Measurements from ENCODE around the gene FECH.

The FECH gene

DNA sequence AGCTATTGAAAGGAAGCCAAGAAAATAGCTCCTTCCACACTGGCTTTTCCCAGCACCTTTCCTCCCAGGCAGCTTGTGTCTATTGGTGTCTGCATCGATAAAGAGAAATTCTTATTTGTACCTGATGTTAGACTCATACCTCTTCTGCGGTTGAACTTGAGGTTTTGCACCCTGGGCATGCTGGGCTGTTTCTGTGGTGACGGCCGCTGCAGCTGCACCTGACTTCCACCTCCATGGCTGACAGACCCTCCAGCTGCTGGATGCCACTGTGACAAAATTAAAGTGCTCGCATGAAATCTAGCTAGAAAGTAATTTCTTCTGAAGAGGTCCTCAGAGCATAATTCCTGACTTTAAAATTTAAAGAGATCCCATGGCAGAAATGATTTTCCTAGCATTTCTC is 6.6 kb downstream of the FECH start:
- DNase-seq = no peak

DNA sequence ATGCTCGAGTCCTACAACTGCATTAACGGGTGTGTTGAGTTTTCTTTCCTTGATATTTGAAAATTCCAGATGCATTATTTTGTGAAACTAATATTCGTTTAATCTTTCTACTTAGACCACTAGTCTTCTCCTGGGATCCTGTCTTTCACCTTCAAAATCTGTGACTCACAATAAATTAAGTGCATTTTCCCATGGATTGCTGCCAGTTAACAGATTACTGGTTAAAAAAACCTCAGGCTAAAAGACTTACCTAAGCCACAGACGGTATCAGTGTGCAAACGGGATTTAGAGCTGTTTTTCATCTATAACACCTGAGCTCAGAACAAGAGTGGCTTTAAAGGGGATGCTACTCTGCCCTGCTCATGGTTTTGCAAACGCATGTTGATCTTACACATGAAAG is 10.2 kb downstream of the FECH start:
- DNase-seq = no peak

DNA sequence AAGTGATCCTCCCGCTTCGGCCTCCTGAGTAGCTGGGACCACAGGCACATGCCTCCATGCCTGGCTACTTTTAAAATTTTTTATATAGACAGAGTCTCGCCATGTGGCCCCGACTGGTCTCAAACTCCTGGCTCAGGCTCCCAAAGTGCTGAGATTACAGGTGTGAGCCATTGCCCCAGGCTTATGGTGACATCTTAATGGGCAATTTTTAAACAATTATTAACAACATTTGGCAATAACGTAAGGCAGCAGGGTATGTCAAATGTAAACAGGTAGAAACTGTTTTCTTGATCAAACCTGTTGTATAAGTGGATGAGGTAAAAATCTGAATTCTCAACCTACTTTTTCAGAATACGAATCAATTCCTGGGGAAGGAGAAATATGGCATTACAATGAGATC is 11.0 kb downstream of the FECH start:
- no peak for DNase-seq

DNA sequence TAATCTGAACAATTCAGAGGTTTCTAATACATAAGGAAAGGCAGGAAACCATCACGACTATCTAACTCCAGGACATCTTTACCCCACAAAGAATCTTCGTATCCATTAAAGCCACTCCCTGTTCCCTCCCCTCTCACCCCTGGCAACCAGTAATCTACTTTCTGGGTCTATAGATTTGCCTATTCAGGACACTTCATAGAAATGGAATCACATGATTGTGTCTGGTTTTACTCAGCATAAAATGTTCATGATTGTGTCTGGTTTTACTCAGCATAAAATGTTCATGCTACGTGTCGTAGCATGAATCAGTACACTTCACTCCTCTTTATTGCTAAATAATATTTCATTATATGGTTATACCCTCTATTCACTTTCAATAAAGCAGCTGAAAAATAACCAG is 11.6 kb downstream of the FECH start:
- no peak for DNase-seq

DNA sequence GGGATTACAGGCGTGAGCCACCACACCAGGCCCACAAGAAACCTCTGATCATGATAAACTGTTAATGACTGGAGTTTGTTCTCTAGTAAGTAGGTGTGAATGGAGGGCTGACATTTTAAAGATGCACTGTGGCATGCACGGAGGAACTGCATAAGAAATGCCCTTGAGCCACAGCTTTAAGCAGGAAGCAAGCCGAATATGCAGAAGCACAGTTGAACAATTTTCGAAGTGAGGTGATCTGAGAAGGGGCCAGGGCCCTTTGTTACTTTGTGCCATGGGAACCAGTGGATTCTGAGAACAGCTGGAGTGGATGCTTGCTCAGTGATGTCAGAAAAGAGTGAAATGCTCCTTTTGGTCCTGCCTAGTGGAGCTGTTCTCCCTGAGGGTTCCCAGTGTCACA is 16.3 kb downstream of the FECH start:
- no peak for DNase-seq

DNA sequence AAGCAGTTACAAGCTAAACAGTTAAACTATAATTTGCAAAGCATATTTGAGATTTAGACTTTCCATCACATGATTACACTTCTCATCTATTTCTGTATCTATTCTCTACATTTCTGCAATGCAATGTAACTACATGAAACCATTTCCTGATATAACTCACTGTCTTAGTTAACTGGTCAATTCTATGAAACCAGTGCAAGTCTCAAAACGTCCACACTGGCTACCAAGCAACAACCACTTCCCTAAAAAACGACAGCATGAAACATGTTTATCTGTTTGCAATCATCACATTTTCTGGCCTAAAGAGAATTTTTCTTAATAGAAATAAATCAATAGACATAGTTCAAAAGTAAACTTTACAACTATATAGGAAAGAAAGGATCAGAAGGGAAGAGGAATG is 17.4 kb downstream of the FECH start:
- no peak for DNase-seq

DNA sequence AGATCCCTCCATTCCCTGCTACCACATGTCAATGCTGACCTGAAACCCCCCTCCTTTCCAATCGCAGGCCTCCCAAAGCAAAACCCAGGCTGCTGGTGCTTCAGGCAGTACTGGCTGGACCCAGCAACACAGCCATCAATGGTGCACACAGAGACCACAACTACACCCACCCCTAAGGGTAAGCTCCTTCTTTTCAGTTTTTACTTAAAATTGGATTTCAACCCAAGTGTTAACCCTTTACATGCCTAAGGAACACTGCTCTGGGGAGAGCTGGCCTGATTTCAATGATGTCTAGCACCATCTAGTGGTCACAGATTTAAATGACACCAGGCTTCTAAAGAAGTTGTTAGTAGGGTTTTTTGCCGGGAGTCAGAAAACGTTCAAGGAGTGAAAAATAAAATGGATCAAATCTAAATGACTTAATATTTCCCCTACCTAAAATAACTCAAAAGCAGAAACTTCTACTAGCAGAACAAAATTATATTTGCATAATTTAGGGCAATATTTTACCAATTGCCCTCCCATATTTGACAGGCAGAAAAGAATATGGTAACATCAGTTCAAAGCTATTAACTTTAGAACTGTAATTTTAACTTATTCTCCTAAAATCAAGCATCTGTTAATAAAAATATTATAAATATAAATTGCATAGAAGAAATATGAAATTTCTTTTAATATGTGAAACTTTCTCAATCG is 24.6 kb downstream of the FECH start:
- DNase-seq = peak; percentile 76

DNA sequence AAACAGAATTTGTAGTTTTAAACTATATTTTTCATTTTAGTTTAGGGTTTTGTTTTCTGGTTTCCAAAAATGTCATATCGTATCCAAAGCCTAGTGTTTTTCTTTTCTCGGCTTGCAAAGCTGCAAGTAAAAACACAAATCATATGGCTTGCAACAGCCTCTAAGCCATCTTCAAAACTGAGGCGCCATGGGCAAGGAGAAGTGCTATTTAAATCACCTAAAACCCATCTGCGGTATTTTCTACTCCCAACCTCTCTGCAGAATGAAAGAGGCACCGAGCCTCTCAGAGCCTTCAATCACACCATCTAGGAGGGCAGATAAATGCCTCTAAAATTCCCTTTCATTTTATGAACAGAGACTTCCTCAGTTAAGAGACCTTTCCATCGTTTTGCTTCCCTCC is 25.2 kb downstream of the FECH start:
- DNase-seq = no peak

DNA sequence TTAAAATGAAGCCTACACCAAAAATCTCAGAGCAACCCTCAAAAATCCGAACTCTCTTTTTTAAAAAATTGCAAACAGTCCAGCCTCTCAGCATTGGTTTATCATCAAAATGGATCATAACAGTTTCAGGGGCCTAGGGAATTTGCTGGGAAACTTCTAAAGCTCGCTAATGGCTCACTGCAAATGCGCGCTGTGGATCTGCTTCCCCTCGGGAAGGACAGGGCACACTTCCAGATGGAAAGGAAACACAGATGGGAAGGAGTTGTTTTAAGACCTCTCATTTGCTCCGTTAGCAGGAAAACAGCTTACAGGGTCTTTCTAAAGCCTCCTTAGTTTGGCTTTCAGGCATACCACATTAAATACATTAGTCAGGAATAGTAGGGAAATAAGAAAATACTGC is 27.2 kb downstream of the FECH start:
- no peak for DNase-seq

DNA sequence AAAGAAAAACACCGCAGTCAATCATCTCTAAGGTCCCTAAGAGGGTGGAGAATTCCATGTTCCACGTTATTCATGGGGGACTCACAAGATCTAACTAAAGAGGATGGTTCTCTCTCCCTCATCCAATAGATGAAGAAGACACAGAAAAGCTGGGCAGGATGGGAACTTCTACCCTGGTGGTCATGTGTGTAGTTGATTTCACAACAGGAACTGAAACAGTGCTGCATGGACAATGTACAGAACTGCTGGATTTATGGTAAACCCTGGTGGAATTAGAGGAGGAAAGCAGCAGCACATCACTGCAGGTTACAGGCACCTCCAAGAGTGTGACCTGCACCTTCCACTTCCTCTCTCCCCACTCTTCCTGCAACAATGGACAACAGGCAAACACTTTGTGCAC is 31.4 kb downstream of the FECH start:
- no peak for DNase-seq

DNA sequence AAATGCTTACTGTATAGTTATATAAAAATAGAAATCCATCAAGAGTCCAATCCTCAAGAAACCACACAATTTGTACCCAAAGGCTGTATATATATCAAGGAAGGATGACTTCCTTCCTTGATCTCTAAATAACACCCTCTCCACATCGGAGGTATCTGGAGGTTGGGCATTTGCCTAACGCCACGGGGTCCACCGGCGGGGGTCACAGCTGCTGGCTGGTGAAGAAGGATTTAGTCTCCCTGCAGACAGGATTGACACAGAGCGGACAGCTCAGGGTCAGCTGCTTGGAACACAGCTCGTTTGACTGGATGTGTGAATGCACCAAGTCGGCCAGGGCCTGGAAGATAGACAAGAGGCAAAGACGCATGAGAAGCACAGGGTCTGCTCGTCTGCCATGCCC is 36.0 kb downstream of the FECH start:
- DNase-seq = no peak

DNA sequence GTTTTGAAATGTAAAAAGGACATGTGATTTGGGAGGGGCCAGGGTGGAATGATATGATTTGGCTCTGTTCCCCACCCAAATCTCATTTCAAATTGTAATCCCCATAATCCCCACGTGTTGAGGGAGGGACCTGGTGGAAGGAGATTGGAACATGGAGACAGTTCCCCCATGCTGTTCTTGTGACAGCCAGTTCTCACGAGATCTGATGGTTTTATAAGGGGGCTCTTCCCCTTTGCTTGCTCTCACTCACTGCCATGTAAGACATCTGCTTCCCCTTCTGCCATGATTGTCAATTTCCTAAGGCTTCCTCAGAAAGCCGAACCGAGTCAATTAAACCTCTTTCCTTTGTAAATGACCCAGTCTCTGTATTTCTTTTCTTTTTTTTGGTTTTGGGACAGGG is 39.2 kb downstream of the FECH start:
- no peak for DNase-seq

DNA sequence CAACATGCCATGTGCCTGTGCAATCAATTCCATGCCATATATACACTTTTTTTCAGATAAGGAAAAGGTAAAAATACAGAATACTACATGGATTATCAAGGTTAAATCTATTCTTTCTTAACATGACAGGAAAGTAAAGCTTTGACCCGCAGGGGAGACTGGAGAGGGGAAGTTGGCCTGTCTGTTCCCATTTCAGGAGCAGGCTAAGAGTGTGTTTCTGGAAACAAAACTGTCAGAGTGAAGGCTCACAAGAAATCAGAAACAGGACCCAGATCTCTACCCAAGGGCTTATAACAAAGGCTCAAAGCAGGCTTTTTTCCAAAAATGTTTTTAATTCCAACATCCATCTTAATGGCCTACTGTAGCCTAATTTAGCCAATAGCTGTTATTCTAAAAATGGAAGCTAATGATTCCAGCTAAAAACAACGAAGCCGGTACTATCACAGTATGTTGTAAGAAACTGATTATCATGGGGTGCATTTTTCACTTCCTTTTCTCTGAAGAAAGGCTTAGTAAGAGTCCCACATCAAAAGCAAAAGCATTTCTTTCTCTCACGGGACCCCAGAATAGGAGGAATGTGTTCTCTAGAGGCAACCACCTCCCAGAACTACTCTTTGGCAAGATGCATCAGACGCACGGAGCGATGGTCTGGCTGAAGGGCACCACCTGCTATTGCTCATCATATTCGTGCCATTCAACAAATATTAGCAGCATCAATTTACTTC is 41.4 kb downstream of the FECH start:
- no peak for DNase-seq

DNA sequence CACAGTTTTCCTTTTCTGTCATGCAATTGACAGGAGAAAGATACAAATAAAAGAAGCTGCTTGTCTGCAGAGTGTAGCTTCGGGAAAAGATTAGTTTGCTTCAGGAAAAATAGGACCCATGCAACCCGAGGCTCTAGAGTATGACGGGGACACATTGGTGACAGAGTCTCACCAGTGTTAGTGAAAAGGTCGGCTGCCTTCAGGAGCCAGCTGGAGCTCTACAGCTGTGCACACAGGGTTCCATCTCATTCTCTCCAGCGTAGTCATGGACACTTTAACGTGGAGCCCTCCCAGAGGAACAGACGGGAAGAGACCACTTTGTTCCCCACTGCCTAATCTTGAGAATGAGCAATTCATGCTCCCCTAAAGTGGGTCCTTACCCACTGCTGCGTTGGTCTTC is 42.9 kb downstream of the FECH start:
- DNase-seq = no peak

DNA sequence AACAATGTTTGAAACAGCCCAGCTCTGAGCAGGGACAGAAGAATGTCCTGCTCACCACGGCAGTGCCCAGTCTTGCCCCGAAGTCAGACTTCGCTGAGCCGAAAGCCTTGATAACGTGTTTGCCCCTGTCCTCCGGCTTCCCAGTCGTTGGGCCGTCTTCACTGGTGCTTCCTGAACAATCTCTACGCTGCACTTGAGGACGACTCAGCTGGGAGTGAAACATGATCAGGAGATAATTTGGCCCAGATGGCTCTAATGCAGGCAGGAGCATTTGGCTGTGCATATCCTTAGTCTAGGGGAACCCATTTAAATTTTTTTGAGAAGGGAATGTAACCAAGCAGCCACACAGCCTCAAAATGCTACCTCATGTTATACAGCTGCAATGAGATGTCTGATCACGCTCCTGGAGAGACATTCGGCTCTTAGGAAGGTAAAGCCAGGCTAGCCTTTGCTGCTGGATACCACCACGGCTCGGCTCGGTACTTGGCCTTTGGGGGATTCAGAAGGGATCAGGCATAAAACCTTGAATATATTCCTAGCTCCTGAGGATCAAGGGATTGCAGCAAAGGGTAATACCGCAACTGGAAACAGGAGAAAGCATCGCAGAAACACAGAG is 43.6 kb downstream of the FECH start:
- no peak for DNase-seq

DNA sequence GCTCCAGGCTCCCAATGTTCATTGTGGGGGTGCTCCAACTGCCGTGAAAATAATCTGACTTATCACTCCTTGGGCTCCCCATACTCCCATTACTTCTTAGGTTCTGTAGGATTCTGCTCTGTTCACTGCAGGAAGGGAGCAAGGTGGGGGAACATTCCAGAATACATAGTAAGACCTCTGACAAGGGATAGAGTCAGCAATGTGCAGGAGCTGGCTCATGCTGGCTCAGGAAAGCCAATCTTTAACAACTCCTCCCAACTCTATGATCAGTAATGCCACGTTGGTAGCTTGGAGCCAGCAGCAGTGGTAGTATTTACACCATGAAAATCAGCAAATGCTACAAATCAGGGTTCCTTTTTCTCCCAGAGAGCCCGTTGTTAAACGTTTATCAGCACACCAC is 44.4 kb downstream of the FECH start:
- no peak for DNase-seq

DNA sequence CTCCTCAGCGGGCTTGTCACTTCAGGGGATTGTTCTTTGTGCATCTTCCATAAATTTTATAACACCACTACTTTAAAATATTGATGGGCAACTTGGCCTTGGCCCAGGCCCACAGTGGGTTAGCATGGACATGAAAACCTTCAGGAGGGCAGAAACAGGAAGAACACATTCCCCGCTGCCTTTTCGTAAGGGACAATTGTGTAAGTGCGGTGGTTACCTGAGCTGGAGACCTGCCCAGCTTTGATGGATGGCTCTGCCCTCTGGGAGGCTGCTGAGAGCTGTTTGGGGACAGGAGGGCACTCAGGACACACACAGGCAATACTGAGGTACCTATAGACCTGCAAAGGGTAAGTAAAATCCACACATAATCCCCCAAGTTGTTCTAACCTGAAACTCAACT is 46.8 kb downstream of the FECH start:
- DNase-seq = no peak

DNA sequence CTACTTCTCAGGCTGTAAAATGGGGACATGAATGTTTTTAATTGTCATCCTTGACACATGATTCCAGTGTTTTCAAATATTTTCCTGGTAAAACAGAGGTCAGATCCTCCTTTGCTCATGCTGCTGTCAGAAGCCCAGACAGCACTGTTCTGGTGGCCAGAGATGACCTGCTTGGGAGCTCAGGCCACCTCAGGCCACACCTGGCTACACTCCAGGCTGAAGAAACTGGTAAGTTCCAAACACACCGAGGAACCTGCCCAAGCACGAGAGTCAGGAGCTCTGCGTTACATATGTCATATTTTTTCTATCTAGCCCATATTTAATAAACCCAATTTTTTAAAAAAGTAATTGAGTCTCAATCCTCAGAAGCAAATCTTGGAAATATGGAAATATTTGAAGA is 47.9 kb downstream of the FECH start:
- no peak for DNase-seq

DNA sequence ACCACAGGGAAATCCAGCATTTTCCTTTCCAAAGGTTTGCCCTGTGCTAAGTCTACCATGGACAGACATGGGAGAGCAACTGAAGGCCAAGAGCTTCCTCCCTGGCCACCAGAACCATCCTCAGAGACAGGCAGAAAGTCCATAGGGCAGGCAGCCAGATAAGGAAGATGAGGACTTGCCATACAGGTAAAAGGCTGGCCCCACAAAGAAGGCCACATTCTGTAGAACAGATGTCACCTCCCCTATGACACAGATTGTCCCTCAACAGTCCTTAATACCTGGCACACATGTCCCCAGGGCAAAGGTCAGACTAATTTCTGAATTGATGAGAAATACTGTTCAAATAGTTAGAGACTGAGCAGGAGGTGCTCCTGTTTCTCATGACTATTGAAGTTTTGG is 52.0 kb downstream of the FECH start:
- DNase-seq = no peak

DNA sequence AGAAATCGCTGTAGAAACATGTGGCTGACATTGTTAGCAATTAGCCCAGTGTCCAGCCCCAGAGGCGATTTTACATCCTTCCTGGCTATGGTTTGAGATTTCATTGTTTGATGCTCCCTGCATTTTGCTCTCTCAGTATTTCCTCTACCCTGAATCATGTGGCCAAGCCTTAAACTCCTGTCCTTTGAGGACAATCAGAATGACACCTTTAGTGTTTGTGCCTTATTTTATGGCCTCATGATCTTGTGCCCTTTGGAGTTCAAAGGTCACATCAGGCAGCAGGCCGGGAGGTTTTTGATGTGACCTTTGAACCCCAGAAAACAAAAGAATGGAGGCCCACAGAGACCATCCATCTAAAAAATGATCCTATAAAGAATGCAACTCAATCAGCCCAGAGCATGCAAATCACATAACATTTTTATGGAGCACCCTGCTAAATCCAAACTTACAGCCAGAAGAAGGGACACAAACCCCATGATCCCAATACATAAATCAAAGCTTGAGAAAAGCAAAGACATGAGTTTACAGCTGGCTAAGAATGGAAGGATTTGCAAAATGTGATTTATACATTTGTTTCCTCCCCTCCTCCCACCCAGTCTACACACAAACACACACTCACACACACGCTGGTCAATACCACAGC is 52.5 kb downstream of the FECH start:
- no peak for DNase-seq

DNA sequence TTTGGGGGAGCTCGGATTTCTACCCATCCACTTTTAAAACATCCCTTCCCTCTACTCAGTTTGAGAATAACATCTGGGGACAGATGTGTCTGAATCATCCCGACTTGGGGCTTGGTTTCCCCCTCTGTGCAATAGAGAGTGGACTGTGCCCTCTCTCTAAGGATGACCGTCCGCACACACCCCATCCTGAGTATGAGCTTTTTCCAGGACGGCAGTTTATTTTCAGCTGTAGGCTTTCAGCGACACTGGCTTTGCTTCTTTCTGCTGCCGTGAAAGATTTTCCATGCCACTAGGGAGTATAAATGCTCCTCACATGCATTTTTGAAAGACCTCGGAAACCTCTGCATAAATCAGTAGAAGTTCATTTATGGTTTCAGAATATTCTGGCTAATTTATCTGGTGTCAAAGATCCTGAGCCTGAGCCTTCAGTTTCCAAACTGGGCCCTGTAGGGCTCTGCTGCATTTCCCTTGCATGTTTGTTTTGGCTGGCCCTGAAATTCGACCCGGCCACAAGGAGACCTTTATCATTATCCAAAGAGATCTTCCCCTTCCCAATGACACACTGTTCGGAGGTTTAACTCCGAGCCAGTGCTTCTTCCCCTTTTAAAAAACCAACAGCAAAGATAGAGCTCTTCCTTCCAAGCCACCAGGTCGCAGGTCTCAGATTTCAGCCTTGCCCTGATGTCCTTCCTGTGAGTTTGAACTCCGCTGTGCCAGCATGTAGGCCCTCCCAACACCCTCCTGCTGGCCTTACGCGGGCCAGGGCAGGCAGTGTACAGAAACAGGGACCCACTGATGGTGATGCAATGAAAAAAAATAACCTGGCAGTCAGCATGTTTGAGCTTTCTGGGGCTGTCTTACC is 53.3 kb downstream of the FECH start:
- DNase-seq = no peak

DNA sequence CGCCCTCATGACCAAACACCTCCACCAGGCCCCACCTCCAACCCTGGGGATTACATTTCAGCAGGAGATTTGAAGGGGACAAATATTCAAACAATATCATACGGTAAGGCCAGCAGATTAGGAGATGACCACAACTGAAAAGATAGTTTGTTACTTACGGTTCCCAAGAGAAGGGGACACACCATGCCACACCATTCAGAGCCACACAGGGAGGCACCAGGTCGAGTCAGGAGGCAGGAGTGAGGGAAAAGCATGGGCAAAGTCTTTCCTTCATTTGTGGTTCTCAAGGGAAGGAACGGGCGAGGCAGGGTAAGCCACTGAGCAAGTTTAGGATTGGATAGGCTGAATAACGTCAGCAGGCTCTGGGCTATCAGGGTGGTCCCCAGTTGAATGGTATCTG is 57.4 kb downstream of the FECH start:
- DNase-seq = no peak
